ENCODE results near the gene PIH1D2. TPM values are rescaled to one million over a fixed set of nuclear protein-coding genes. Genes with fewer than 3 reads are reported as not detected.
A peak's percentile ranks its signal among the peaks of the same experiment; 100 is the strongest.

Gene PIH1D2
- total RNA-seq, 2 donors from 2014 or later, result 1.1 to 13.7 TPM

DNA sequence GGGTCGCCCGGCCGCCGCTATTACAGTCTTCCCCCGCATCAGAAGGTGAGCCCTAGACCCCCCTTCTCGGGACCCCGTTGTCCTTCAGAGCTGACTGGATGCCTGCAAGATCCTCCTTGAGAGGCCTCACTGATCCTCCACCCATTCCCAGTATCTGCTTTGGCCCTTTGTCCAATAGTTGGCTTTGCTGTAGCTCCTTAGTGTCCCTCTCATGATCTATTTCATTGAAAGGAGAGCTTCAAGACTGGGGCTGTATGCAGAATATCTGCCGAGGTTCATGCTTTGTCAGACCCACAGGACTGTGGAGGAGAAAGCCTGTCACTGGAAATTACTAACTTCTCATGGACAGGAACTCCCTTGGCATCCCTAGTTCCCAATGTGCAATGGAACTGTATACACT lies 48.1 kb downstream of the PIH1D2 start:
- TF ChIP-seq POLR2AphosphoS5 (IDR thresholded peaks at IDR 0.05), result no peak
- TF ChIP-seq, protein P1, sequence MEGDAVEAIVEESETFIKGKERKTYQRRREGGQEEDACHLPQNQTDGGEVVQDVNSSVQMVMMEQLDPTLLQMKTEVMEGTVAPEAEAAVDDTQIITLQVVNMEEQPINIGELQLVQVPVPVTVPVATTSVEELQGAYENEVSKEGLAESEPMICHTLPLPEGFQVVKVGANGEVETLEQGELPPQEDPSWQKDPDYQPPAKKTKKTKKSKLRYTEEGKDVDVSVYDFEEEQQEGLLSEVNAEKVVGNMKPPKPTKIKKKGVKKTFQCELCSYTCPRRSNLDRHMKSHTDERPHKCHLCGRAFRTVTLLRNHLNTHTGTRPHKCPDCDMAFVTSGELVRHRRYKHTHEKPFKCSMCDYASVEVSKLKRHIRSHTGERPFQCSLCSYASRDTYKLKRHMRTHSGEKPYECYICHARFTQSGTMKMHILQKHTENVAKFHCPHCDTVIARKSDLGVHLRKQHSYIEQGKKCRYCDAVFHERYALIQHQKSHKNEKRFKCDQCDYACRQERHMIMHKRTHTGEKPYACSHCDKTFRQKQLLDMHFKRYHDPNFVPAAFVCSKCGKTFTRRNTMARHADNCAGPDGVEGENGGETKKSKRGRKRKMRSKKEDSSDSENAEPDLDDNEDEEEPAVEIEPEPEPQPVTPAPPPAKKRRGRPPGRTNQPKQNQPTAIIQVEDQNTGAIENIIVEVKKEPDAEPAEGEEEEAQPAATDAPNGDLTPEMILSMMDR (IDR thresholded peaks at IDR 0.05), result no peak
- no peak for TF ChIP-seq POLR2A (IDR thresholded peaks at IDR 0.05)
- H3K27ac ChIP-seq, result peak overlapping the region; percentile 79 to 88
- H3K36me3 ChIP-seq, result peaks cover 0 to 2% of the 10 kb centered on the region in 2 donors
- intact Hi-C loops (cut with DNase I), result no loop called here
- 2% methylated on average over 7 of the region's 8 CpGs for WGBS
- peak overlapping the region; percentile 70 to 73 for H3K4me3 ChIP-seq
- no peaks in the 10 kb centered on the region for H3K27me3 ChIP-seq (replicated peaks; ENCODE audit: insufficient read depth)
- H3K9me3 ChIP-seq, result no peaks in the 10 kb centered on the region
- no peak for DNase-seq (ENCODE audit: low spot score)
- H3K4me1 ChIP-seq (replicated peaks), result no peaks in the 10 kb centered on the region

DNA sequence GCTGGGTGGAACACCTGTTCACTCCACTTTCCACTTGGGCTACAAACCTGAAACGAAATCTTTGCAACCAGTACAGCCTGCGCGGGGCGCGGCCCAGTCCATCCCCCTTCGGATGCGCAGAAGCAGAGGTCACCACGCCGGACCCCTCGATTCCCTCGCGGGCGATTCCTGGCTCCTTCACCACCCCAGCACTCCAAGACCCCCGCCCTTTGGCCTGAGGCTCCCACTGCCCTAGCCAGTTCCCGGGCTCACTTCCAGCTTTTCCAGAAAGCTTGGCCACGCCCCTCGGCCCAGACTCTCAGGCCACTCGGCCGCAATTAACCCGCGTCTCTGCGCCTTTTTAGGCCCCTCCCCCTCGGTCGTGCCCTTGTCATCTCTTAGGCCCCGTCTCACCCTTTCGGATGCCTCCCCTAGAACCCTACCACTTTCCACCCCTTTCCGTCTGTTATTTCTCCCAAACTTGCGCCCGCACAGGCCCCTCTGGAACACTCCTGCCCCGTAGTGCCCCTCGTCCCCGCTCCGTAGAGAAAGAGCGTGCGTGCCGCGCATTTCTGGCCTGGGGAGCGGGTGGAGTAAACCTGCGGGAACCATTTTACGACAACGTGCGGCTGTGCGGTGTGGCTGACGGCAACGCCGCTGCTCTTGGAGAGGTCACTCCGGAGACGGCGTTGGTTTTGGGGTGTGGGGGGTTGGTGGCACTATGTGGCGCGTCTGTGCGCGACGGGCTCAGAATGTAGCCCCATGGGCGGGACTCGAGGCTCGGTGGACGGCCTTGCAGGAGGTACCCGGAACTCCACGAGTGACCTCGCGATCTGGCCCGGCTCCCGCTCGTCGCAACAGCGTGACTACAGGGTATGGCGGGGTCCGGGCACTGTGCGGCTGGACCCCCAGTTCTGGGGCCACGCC lies 48.8 kb downstream of the PIH1D2 start, which contains the start of gene DLAT:
TSS of gene DLAT (plus strand) at position 636 of the 906 bp plus-strand sequence. CDS start at position 701, 65 bp downstream.
- TF ChIP-seq, protein P1 (IDR thresholded peaks at IDR 0.05), result peak in 1 of 4 experiments; percentile 21
- TF ChIP-seq POLR2A (IDR thresholded peaks at IDR 0.05), result peak; percentile 24
- peak; percentile 46 for TF ChIP-seq POLR2AphosphoS5 (IDR thresholded peaks at IDR 0.05)
- no peaks in the 10 kb centered on the region for H3K4me1 ChIP-seq (replicated peaks)
- intact Hi-C loops (cut with DNase I), result no loop called here
- WGBS, result under 1% methylated on average over 71 of the region's 71 CpGs
- H3K9me3 ChIP-seq, result no peaks in the 10 kb centered on the region
- peak; percentile 64 for DNase-seq (ENCODE audit: low spot score)
- H3K36me3 ChIP-seq, result peaks cover 0 to 2% of the 10 kb centered on the region in 2 donors
- no peaks in the 10 kb centered on the region for H3K27me3 ChIP-seq (replicated peaks; ENCODE audit: insufficient read depth)
- peak within 1 kb of the TSS; percentile 79 to 88 for H3K27ac ChIP-seq
- peak within 1 kb of the TSS; percentile 70 to 73 for H3K4me3 ChIP-seq

DNA sequence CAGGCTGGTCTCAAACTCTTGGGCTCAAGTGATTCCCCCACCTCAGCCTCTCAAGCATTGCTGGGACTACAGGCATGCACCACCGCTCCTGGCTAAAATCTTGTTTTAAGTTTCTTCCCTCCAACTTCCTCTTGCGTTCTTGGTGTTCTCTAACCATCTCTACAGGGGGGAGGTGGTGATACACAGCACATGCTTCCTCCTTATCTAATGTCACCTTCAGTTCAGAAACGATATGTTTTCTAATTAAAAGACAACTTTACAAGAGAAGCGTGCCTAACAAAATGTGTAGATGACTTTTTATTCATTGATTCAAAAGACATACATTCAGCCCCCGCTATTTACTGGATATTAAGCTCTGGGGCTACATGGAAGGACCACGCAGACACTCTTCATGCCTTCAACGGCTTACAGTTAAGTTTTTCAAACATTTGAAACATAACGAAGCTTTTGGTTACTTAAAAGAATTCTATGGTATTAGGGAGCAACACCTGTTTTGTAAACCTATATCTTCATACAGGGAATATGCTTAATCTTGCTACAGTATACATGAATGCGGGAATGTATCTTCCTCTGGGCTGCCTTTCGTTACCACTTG lies 49.5 kb downstream of the PIH1D2 start:
- H3K4me1 ChIP-seq (replicated peaks), result no peaks in the 10 kb centered on the region
- no peak for TF ChIP-seq POLR2AphosphoS5 (IDR thresholded peaks at IDR 0.05)
- TF ChIP-seq POLR2A (IDR thresholded peaks at IDR 0.05), result no peak
- TF ChIP-seq, protein P1 (IDR thresholded peaks at IDR 0.05), result no peak
- no peaks in the 10 kb centered on the region for H3K9me3 ChIP-seq
- no peak for DNase-seq (ENCODE audit: low spot score)
- peak overlapping the region; percentile 70 to 73 for H3K4me3 ChIP-seq
- peaks cover 0 to 2% of the 10 kb centered on the region in 2 donors for H3K36me3 ChIP-seq
- 17% methylated on average over 10 of the region's 10 CpGs for WGBS
- intact Hi-C loops (cut with DNase I), result no loop called here
- H3K27me3 ChIP-seq (replicated peaks; ENCODE audit: insufficient read depth), result no peaks in the 10 kb centered on the region
- H3K27ac ChIP-seq, result peak overlapping the region; percentile 79 to 88

DNA sequence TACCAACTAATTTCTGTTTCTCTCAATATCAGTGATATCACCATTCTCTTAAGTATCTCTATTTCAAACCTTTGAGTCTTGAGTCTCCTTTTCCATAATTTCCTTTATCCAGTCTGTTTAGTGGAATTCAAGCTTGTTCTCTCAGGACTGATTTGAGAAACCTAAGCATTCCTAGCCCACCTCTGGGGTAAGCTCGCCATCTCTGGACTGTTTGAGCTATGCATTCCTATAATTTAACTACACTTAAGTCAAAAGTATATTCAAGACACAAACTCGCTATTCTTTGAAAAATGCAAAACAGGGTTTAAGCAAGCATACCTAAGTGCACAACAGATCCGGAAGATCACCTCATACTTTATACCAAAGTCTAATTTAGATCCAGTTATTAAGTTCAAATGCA lies 50.7 kb downstream of the PIH1D2 start:
- Histone ChIP-seq H3K36me3 (no peaks in the 10 kb centered on the region), H3K4me3 (no peak overlapping the region), H3K27me3 (replicated peaks; ENCODE audit: insufficient read depth) (no peaks in the 10 kb centered on the region), H3K27ac (no peak overlapping the region), H3K4me1 (replicated peaks) (no peaks in the 10 kb centered on the region), H3K9me3 (no peaks in the 10 kb centered on the region)
- TF ChIP-seq, protein P1 (IDR thresholded peaks at IDR 0.05), result no peak
- TF ChIP-seq POLR2A (IDR thresholded peaks at IDR 0.05), result no peak
- no peak for TF ChIP-seq POLR2AphosphoS5 (IDR thresholded peaks at IDR 0.05)
- no peak for DNase-seq (ENCODE audit: low spot score)
- 85% methylated on average over 3 of the region's 3 CpGs for WGBS
- intact Hi-C loops (cut with DNase I), result no loop called here

Data from prostate gland (tissue), 2 donors.